HepG2 (cell line): ENCODE data around the gene BBS9. TPM values are rescaled to one million over a fixed set of nuclear protein-coding genes. Genes with fewer than 3 reads are reported as not detected.

Source experiments
- ATAC-seq: fragments of 200-7000 bp; cut with Tn5 transposase; 3 replicates; pipeline ENCODE4 v1.9.1; 2020; ENCODE audit warnings: mild to moderate bottlenecking, moderate library complexity
- BruUV-seq: library from RNA; stranded (reverse); fragments of 400-500 nt; replicated peaks from 2 replicates; lab custom pipeline; 2021; lab: Mats Ljungman, UMichigan
- CTCF ChIA-PET: fragments of 300-600 bp; formaldehyde crosslinking; extraction: SDS; loops from one replicate; lab custom pipeline; 2021; ENCODE audit warnings: low total read pairs, inconsistent platforms, low intra/inter-chr PET ratio; lab: Yijun Ruan, JAX
- POLR2A ChIA-PET: fragments of 350-600 bp; sonication (Branson Sonifier 250); formaldehyde crosslinking; loops from one replicate; lab custom pipeline; 2020; ENCODE audit warnings: antibody characterized with exemption, inconsistent platforms; lab: Yijun Ruan, JAX
- DNase-seq: peaks from one replicate; pipeline ENCODE4 v3.0.0-alpha.2; 2015; ENCODE audit warnings: low spot score
- FAIRE-seq: peaks from 3 replicates; lab custom pipeline; 2011; peaks lifted over from hg19 to GRCh38; lab: Jason Lieb, UNC
- H2AFZ ChIP-seq: one replicate; pipeline ENCODE4 v1.6.1; 2011; ENCODE audit warnings: low read length, inconsistent platforms
- H3K27ac ChIP-seq: fragments of 300-600 bp; 3 replicates; pipeline ENCODE4 v1.8.0; 2011; ENCODE audit warnings: mixed run types, mild to moderate bottlenecking, mixed read lengths, low read length, inconsistent platforms; ENCODE audit not compliant: insufficient read depth; ENCODE audit errors: extremely low read length
- H3K27me3 ChIP-seq, 2 experiments: fragments of 200-600 bp in 1 of 2; 2 replicates in 1 of 2; 3 replicates in 1 of 2; pipeline versions ENCODE4 v1.6.0 to v1.8.0; 2011; ENCODE audit warnings: low read length in 2 of 2, mild to moderate bottlenecking in 2 of 2, moderate library complexity in 2 of 2, inconsistent platforms in 1 of 2; ENCODE audit not compliant: insufficient read depth in 2 of 2, control insufficient read depth in 1 of 2
- H3K36me3 ChIP-seq, 2 experiments: fragments of 200-600 bp in 1 of 2; replicated peaks in 1 of 2; 2 replicates in 1 of 2; 3 replicates in 1 of 2; pipeline versions ENCODE4 v1.5.1 to v1.8.0; 2011; ENCODE audit warnings: low read length in 2 of 2, inconsistent platforms in 1 of 2; ENCODE audit not compliant: insufficient read depth in 2 of 2, control insufficient read depth in 1 of 2
- H3K4me1 ChIP-seq: 2 replicates; pipeline ENCODE4 v1.5.1; 2012; ENCODE audit warnings: low read length, inconsistent platforms; ENCODE audit not compliant: insufficient read depth
- H3K4me2 ChIP-seq: 2 replicates; pipeline ENCODE4 v1.6.0; 2011; ENCODE audit warnings: low read depth, low read length, inconsistent platforms
- H3K4me3 ChIP-seq, 3 experiments: fragments of 200-600 bp in 1 of 3; sonication (generic), shearing (Covaris generic) in 1 of 3; replicated peaks in 1 of 3; 2 replicates each; pipeline ENCODE4 v1.5.1; 2011 to 2016; ENCODE audit warnings: low read length in 3 of 3, inconsistent platforms in 2 of 3, low read depth in 2 of 3, mild to moderate bottlenecking in 2 of 3, control low read depth in 1 of 3, mixed read lengths in 1 of 3; ENCODE audit not compliant: insufficient read depth in 1 of 3
- H3K79me2 ChIP-seq: one replicate; pipeline ENCODE4 v1.6.1; 2011; ENCODE audit warnings: low read length, inconsistent platforms; ENCODE audit not compliant: insufficient read depth
- H3K9ac ChIP-seq: 2 replicates; pipeline ENCODE4 v1.6.0; 2011; ENCODE audit warnings: mild to moderate bottlenecking, low read depth, low read length, inconsistent platforms; ENCODE audit not compliant: insufficient read depth
- H3K9me3 ChIP-seq: 2 replicates; pipeline ENCODE4 v1.5.1; 2012; ENCODE audit warnings: mild to moderate bottlenecking, low read length
- H4K20me1 ChIP-seq: 2 replicates; pipeline ENCODE4 v1.6.0; 2011; ENCODE audit warnings: inconsistent platforms, mild to moderate bottlenecking, low read length, moderate library complexity; ENCODE audit not compliant: insufficient read depth
- MAFK ChIP-seq, 2 experiments: IDR thresholded peaks in 1 of 2; conservative IDR thresholded peaks in 1 of 2; 2 replicates each; pipeline ENCODE4 v1.6.1; 2011; ENCODE audit warnings: improper control_type of control experiment in 2 of 2, low read length in 2 of 2
- NBN ChIP-seq: fragments of 450-650 bp; conservative IDR thresholded peaks from 2 replicates; pipeline ENCODE4 v1.6.1; 2017
- NR0B2 ChIP-seq: sonication (generic); formaldehyde crosslinking; IDR thresholded peaks from 2 replicates; pipeline ENCODE4 v1.4.0; 2020; ENCODE audit warnings: mild to moderate bottlenecking, missing genetic modification reagents
- RCOR2 ChIP-seq: IDR thresholded peaks from 2 replicates; pipeline ENCODE4 v1.6.1; 2016; ENCODE audit warnings: missing biosample characterization, missing genetic modification reagents
- ZBTB37 ChIP-seq: sonication (generic); formaldehyde crosslinking; IDR thresholded peaks from 2 replicates; pipeline ENCODE4 v1.4.0; 2020; ENCODE audit warnings: mild to moderate bottlenecking, missing genetic modification reagents
- ZFP37 ChIP-seq: sonication (generic); formaldehyde crosslinking; IDR thresholded peaks from 2 replicates; pipeline ENCODE4 v1.4.0; 2020; ENCODE audit warnings: missing genetic modification reagents, borderline replicate concordance
- ZNF652 ChIP-seq: IDR thresholded peaks from 2 replicates; pipeline ENCODE4 v1.6.1; 2016; ENCODE audit warnings: low read depth, borderline replicate concordance
- WGBS: methylation state at CpG from one replicate; pipeline ENCODE4 v1.1.6; 2017; ENCODE audit warnings: low lambda C conversion rate; 5-methylcytosine and 5-hydroxymethylcytosine counted together
- in situ Hi-C: cut with HindIII; loops from 2 replicates; pipeline ENCODE4 v1.10.0; 2017; ENCODE audit warnings: low pct_unique_long_range_greater_than_20kb; ENCODE audit not compliant: extremely low pct_ligation_motif_present
- intact Hi-C: fragments of 100-400 bp; cut with micrococcal nuclease; formaldehyde crosslinking; loops from one replicate; pipeline ENCODE4 v1.10.0; 2022; ENCODE audit not compliant: unreplicated experiment
- polyA plus RNA-seq, 8 experiments: library from polyadenylated mRNA; depleted of rRNA in 3 of 8; stranded (reverse) in 7 of 8; unstranded in 1 of 8; fragments of >200 nt; fragmentation: Illumina TruSeq in 4 of 8; extraction: Trizol in 4 of 8; gene quantifications; 2 replicates each; pipeline versions ENCODE4 v1.2.1 to v1.2.3, GENCODE V29; 2011 to 2016; ENCODE audit warnings: low read depth in 4 of 8, missing spikeins in 1 of 8, mixed read lengths in 1 of 8; ENCODE audit not compliant: insufficient read depth in 1 of 8
- total RNA-seq, 5 experiments: library from RNA; depleted of rRNA; stranded (reverse); fragments of >200 nt; fragmentation: Illumina TruSeq; extraction: Trizol; gene quantifications; 2 replicates each; pipeline ENCODE4 v1.2.3, GENCODE V29; 2016; ENCODE audit warnings: low read depth in 1 of 5
- TF ChIP-seq, protein P1 (sequence below): sonication (generic); formaldehyde crosslinking; IDR thresholded peaks from 2 replicates; pipeline ENCODE4 v1.5.0; 2020; ENCODE audit warnings: mild to moderate bottlenecking, missing genetic modification reagents

BBS9 gene
- total and polyA plus RNA-seq, 2 of the 13 experiments (the other 11 are each of a cell fraction or from before 2014, with no cell fraction given) = 5.1 to 7.8 TPM

DNA sequence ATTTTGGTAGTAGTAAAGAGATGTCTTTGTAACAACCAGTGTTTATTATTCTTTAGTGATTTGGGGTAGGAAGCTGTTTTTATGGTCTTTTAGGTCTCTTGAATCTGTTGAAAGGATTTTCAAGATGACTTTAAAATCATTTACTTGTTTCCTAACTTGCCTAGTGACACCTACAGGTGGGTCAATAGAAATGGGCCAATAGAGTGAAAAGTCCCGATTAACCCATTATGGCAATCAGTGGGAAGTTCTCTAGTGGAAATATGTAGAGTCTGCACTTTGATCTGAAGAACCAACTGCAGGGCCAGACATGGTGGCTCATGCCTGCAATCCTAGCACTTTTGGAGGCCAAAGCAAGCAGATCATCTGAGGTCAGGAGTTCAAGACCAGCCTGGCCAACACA is 401.3 kb downstream of the BBS9 start:
- Histone ChIP-seq H3K4me3 (no peak overlapping the region), H3K27me3 (no peaks in the 10 kb centered on the region), H3K27ac (no peak overlapping the region)
- FAIRE-seq = no peak
- TF ChIP-seq ZFP37 (CRISPR knock-in tag) (no peak), RCOR2 (no peak), ZNF652 (CRISPR knock-in tag) (peak; percentile 79), MAFK (conservative IDR thresholded peaks at IDR 0.05 in 1 of 2, IDR thresholded peaks at IDR 0.05 in 1 of 2; ENCODE audit: low read length in 2 of 2) (no peak), NBN (no peak), ZBTB37 (no peak), NR0B2 (CRISPR knock-in tag) (no peak)
- TF ChIP-seq, protein P1, sequence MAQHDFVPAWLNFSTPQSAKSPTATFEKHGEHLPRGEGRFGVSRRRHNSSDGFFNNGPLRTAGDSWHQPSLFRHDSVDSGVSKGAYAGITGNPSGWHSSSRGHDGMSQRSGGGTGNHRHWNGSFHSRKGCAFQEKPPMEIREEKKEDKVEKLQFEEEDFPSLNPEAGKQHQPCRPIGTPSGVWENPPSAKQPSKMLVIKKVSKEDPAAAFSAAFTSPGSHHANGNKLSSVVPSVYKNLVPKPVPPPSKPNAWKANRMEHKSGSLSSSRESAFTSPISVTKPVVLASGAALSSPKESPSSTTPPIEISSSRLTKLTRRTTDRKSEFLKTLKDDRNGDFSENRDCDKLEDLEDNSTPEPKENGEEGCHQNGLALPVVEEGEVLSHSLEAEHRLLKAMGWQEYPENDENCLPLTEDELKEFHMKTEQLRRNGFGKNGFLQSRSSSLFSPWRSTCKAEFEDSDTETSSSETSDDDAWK (CRISPR knock-in tag) = no peak
- TF ChIP-seq, all 625 proteins: peak for 1
- in situ Hi-C loops (no loop called here), intact Hi-C loops (no loop called here)
- no peak for DNase-seq
- WGBS = 63% methylated on average over 1 of the region's 1 CpG
- no peak overlapping the region for H2AFZ ChIP-seq
- ChIA-PET CTCF (no interaction called here), POLR2A (no interaction called here)
- no peak for ATAC-seq
- no peaks in the 10 kb centered on the region for H3K9me3 ChIP-seq
- no peaks in the 10 kb centered on the region for H3K36me3 ChIP-seq
- no peak overlapping the region for H3K9ac ChIP-seq
- H3K4me1 ChIP-seq = no peaks in the 10 kb centered on the region
- no peak overlapping the region for H3K4me2 ChIP-seq
- no peaks in the 10 kb centered on the region for H3K79me2 ChIP-seq
- BruUV-seq = no TSS peak
- H4K20me1 ChIP-seq = no peaks in the 10 kb centered on the region
